Gastroesophageal sphincter (tissue), 3 donors: ENCODE measurements around the gene ADGRD1.

Experiments used
- CTCF ChIP-seq, 4 experiments: fragments of 200-600 bp in 2 of 4; fragments of 450-650 bp in 2 of 4; sonication (generic) in 1 of 4; IDR thresholded peaks; one replicate each; pipeline ENCODE4 v1.5.1; 2017 to 2019; ENCODE audit warnings: antibody characterized with exemption in 4 of 4, mild to moderate bottlenecking in 2 of 4, moderate library complexity in 2 of 4
- EP300 ChIP-seq: sonication (generic); formaldehyde crosslinking; IDR thresholded peaks from one replicate; pipeline ENCODE4 v1.6.1; 2017; ENCODE audit warnings: antibody characterized with exemption, mild to moderate bottlenecking
- POLR2AphosphoS5 ChIP-seq: sonication (generic); formaldehyde crosslinking; IDR thresholded peaks from one replicate; pipeline ENCODE4 v1.6.1; 2017; ENCODE audit warnings: antibody characterized with exemption

DNA sequence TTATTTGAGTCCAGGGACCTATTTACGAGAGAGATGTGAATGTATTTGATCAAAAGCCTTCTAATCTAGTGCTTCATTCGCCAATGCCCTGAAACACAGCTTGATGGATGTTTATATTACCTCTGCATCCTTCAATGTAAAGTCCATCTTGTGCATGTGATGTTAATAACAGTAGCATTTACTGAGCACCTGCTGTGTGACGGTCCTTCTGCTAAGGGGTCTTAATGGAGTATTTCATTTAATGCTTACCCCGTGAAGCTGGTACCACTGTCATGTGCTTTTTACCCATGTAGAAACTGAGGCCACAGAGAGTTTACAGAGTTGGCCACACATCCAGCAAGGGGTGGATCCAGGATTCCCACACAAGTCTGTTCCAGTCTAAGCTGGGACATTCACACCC lies 237.3 kb downstream of the ADGRD1 start:
- TF ChIP-seq CTCF (IDR thresholded peaks at IDR 0.05) = no peak
- TF ChIP-seq POLR2AphosphoS5 = no peak
- TF ChIP-seq EP300 = no peak
